ENCODE results near the gene TAS1R2. TPM values are rescaled to one million over a fixed set of nuclear protein-coding genes. Genes with fewer than 3 reads are reported as not detected.
"Not testable (repeated sequence)": the region's sequence is repeated elsewhere in the genome, so short reads cannot be mapped to it uniquely, and the experiment has no call there.

The TAS1R2 gene
- total and polyA plus RNA-seq, 2 of the 13 experiments (the other 11 are each of a cell fraction or from before 2014, with no cell fraction given), result not detected

DNA sequence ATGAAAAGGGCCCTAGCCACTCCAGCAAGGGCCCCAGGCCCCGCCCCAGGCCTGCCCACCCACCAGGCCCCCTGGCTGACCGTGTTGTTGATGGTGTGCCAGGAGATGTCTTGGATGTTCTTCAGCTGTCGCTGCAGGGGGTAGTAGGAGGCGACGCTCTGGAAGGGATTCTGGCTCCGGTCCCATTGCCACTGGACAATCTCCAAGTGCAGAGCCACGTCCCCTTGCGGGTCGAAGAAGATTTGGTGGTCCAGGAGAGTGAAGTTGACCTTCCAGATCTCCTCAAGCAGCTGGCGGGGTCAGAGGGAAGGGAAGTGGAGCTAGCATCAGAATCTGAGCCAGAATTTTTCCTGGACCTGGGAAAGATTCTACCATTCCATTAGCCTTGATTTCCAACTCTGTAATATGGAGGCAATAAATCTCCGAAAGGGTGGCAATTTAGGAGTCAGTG, 10.2 kb downstream of the TAS1R2 start:
- FAIRE-seq, result no peak
- intact Hi-C loops (cut with micrococcal nuclease; ENCODE audit: unreplicated experiment), result no loop called here
- H3K79me2 ChIP-seq (ENCODE audit: insufficient read depth, low read length), result no peaks in the 10 kb centered on the region
- no peak for DNase-seq (ENCODE audit: low spot score)
- H3K27ac ChIP-seq (ENCODE audit: extremely low read length, insufficient read depth, low read length), result no peak overlapping the region
- BruUV-seq (replicated peaks), result no TSS peak
- H3K36me3 ChIP-seq (replicated peaks in 1 of 2; ENCODE audit: control insufficient read depth in 1 of 2, insufficient read depth in 2 of 2, low read length in 2 of 2), result no peaks in the 10 kb centered on the region
- whole genome bisulfite sequencing (ENCODE audit: low lambda C conversion rate), result 15% methylated on average over 9 of the region's 11 CpGs
- no peaks in the 10 kb centered on the region for H3K9me3 ChIP-seq (ENCODE audit: low read length)
- no peaks in the 10 kb centered on the region for H4K20me1 ChIP-seq (ENCODE audit: insufficient read depth, low read length)
- no peak overlapping the region for H3K4me3 ChIP-seq (replicated peaks in 1 of 3; ENCODE audit: insufficient read depth in 1 of 3, low read depth in 2 of 3, low read length in 3 of 3)
- TF ChIP-seq, protein P1, sequence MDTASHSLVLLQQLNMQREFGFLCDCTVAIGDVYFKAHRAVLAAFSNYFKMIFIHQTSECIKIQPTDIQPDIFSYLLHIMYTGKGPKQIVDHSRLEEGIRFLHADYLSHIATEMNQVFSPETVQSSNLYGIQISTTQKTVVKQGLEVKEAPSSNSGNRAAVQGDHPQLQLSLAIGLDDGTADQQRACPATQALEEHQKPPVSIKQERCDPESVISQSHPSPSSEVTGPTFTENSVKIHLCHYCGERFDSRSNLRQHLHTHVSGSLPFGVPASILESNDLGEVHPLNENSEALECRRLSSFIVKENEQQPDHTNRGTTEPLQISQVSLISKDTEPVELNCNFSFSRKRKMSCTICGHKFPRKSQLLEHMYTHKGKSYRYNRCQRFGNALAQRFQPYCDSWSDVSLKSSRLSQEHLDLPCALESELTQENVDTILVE (CRISPR knock-in tag; IDR thresholded peaks at IDR 0.05), result no peak
- TF ChIP-seq ZNF598 (CRISPR knock-in tag; IDR thresholded peaks at IDR 0.05; ENCODE audit: borderline replicate concordance) (no peak), TEAD3 (CRISPR knock-in tag; optimal IDR thresholded peaks at IDR 0.05; ENCODE audit: borderline replicate concordance) (no peak), PAWR (CRISPR knock-in tag; IDR thresholded peaks at IDR 0.05; ENCODE audit: borderline replicate concordance) (no peak), MYNN (CRISPR knock-in tag; IDR thresholded peaks at IDR 0.05; ENCODE audit: low read depth) (no peak), HCFC1 (IDR thresholded peaks at IDR 0.05; ENCODE audit: low read depth, low read length) (no peak), TIGD3 (CRISPR knock-in tag; IDR thresholded peaks at IDR 0.05; ENCODE audit: borderline replicate concordance) (no peak), ZKSCAN8 (CRISPR knock-in tag; IDR thresholded peaks at IDR 0.05; ENCODE audit: borderline replicate concordance) (no peak), FOXA3 (CRISPR knock-in tag; IDR thresholded peaks at IDR 0.05) (no peak), ZNF766 (CRISPR knock-in tag; IDR thresholded peaks at IDR 0.05; ENCODE audit: borderline replicate concordance) (no peak)
- no peak for ATAC-seq
- in situ Hi-C loops (cut with HindIII; ENCODE audit: extremely low pct_ligation_motif_present, low pct_unique_long_range_greater_than_20kb), result no loop called here
- ChIA-PET POLR2A (no interaction called here), CTCF (ENCODE audit: low intra/inter-chr PET ratio, low total read pairs) (no interaction called here)
- no peak overlapping the region for H2AFZ ChIP-seq (ENCODE audit: low read length)
- no peak overlapping the region for H3K4me2 ChIP-seq (ENCODE audit: low read depth, low read length)
- H3K4me1 ChIP-seq (ENCODE audit: insufficient read depth, low read length), result no peaks in the 10 kb centered on the region
- H3K9ac ChIP-seq (ENCODE audit: insufficient read depth, low read depth, low read length), result no peak overlapping the region
- peaks cover 2 to 32% of the 10 kb centered on the region in 2 experiments; a peak in 3 of 5 replicates for H3K27me3 ChIP-seq (ENCODE audit: control insufficient read depth in 1 of 2, insufficient read depth in 2 of 2, low read length in 2 of 2)

DNA sequence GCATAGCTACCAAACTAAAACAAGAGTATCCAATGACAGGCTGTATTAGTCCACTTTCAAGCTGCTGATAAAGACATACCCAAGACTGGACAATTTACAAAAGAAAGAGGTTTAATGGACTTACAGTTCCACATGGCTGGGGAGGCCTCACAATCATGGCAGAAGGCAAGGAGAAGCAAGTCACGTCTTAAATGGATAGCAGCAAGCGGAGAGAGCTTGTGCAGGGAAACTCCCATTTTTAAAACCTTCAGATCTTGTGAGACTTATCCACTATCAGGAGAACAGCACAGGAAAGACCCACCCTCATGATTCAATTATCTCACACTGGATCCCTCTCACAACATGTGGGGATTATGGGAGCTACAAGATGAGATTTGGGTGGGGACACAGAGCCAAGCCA, 11.7 kb downstream of the TAS1R2 start:
- H3K36me3 ChIP-seq (replicated peaks in 1 of 2; ENCODE audit: control insufficient read depth in 1 of 2, insufficient read depth in 2 of 2, low read length in 2 of 2); H2AFZ ChIP-seq (ENCODE audit: low read length); in situ Hi-C loops (cut with HindIII; ENCODE audit: extremely low pct_ligation_motif_present, low pct_unique_long_range_greater_than_20kb); H3K79me2 ChIP-seq (ENCODE audit: insufficient read depth, low read length); DNase-seq (ENCODE audit: low spot score); H3K4me2 ChIP-seq (ENCODE audit: low read depth, low read length); H4K20me1 ChIP-seq (ENCODE audit: insufficient read depth, low read length); H3K9ac ChIP-seq (ENCODE audit: insufficient read depth, low read depth, low read length); POLR2A ChIA-PET; BruUV-seq (replicated peaks); H3K4me1 ChIP-seq (ENCODE audit: insufficient read depth, low read length); H3K27ac ChIP-seq (ENCODE audit: extremely low read length, insufficient read depth, low read length); FAIRE-seq; intact Hi-C loops (cut with micrococcal nuclease; ENCODE audit: unreplicated experiment); H3K9me3 ChIP-seq (ENCODE audit: low read length); ATAC-seq; H3K4me3 ChIP-seq (replicated peaks in 1 of 3; ENCODE audit: insufficient read depth in 1 of 3, low read depth in 2 of 3, low read length in 3 of 3); CTCF ChIA-PET (ENCODE audit: low intra/inter-chr PET ratio, low total read pairs): not testable (repeated sequence)
- peaks cover 2 to 27% of the 10 kb centered on the region in 2 experiments; a peak in 3 of 5 replicates for H3K27me3 ChIP-seq (ENCODE audit: control insufficient read depth in 1 of 2, insufficient read depth in 2 of 2, low read length in 2 of 2)
- WGBS (ENCODE audit: low lambda C conversion rate), result 4% methylated on average over 2 of the region's 2 CpGs

Measured in HepG2 (cell line).